H9 (cell line): ENCODE results near the gene ING1. TPM values are rescaled to one million over a fixed set of nuclear protein-coding genes. Genes with fewer than 3 reads are reported as not detected.

Experiments
- DNase-seq: peaks from one replicate; pipeline ENCODE4 v3.0.0-alpha.2; 2017
- H2AFZ ChIP-seq: one replicate; pipeline ENCODE4 v1.6.1; 2013; ENCODE audit warnings: mild to moderate bottlenecking, low read length, control low read depth, moderate library complexity
- H2AK5ac ChIP-seq: 2 replicates; pipeline ENCODE4 v1.6.1; 2013; ENCODE audit warnings: low read length, control low read depth, mixed read lengths; ENCODE audit not compliant: insufficient read length
- H2BK120ac ChIP-seq: one replicate; pipeline ENCODE4 v1.6.1; 2013; ENCODE audit warnings: low read depth, mild to moderate bottlenecking, low read length, control low read depth, inconsistent platforms; ENCODE audit not compliant: poor library complexity, severe bottlenecking
- H2BK12ac ChIP-seq: 2 replicates; pipeline ENCODE4 v1.6.1; 2013; ENCODE audit warnings: low read length, control low read depth, mixed read lengths, low read depth; ENCODE audit not compliant: insufficient read length
- H2BK15ac ChIP-seq: 2 replicates; pipeline ENCODE4 v1.6.1; 2013; ENCODE audit warnings: low read depth, low read length, control low read depth
- H2BK20ac ChIP-seq: one replicate; pipeline ENCODE4 v1.6.1; 2013; ENCODE audit warnings: low read depth, mild to moderate bottlenecking, low read length, control low read depth, inconsistent platforms; ENCODE audit not compliant: poor library complexity, severe bottlenecking
- H2BK5ac ChIP-seq: 2 replicates; pipeline ENCODE4 v1.6.1; 2013; ENCODE audit warnings: low read length, control low read depth, mixed read lengths; ENCODE audit not compliant: insufficient read length
- H3K14ac ChIP-seq: 2 replicates; pipeline ENCODE4 v1.6.1; 2013; ENCODE audit warnings: low read length, control low read depth; ENCODE audit not compliant: insufficient read depth
- H3K18ac ChIP-seq: 2 replicates; pipeline ENCODE4 v1.6.1; 2013; ENCODE audit warnings: low read depth, mild to moderate bottlenecking, mixed read lengths, low read length, control low read depth; ENCODE audit not compliant: insufficient read length
- H3K23ac ChIP-seq: 2 replicates; pipeline ENCODE4 v1.6.1; 2013; ENCODE audit warnings: low read length, control low read depth, mixed read lengths, low read depth; ENCODE audit not compliant: insufficient read length
- H3K23me2 ChIP-seq: 2 replicates; pipeline ENCODE4 v1.6.1; 2013; ENCODE audit warnings: low read depth, mild to moderate bottlenecking, mixed read lengths, low read length, control low read depth; ENCODE audit not compliant: insufficient read length, poor library complexity, severe bottlenecking
- H3K27ac ChIP-seq: 2 replicates; pipeline ENCODE4 v1.5.1; 2013; ENCODE audit warnings: low read length, control low read depth, mixed read lengths, low read depth; ENCODE audit not compliant: insufficient read length
- H3K27me3 ChIP-seq: 2 replicates; pipeline ENCODE4 v1.6.1; 2013; ENCODE audit warnings: low read length, control low read depth, inconsistent platforms; ENCODE audit not compliant: insufficient read depth
- H3K4ac ChIP-seq: 2 replicates; pipeline ENCODE4 v1.6.1; 2013; ENCODE audit warnings: low read depth, mild to moderate bottlenecking, control low read depth, inconsistent platforms, low read length, moderate library complexity
- H3K4me1 ChIP-seq: 2 replicates; pipeline ENCODE4 v1.6.1; 2013; ENCODE audit warnings: low read length, control low read depth, inconsistent platforms; ENCODE audit not compliant: insufficient read depth
- H3K4me2 ChIP-seq: 2 replicates; pipeline ENCODE4 v1.6.1; 2013; ENCODE audit warnings: low read length, control low read depth, mixed read lengths; ENCODE audit not compliant: insufficient read length, insufficient read depth
- H3K56ac ChIP-seq: 2 replicates; pipeline ENCODE4 v1.6.1; 2013; ENCODE audit warnings: low read depth, mild to moderate bottlenecking, mixed read lengths, low read length, control low read depth; ENCODE audit not compliant: insufficient read length
- H3K79me1 ChIP-seq: 2 replicates; pipeline ENCODE4 v1.6.1; 2013; ENCODE audit warnings: low read depth, mild to moderate bottlenecking, moderate library complexity, low read length, control low read depth, inconsistent platforms; ENCODE audit not compliant: insufficient read depth, poor library complexity, severe bottlenecking
- H3K79me2 ChIP-seq: 2 replicates; pipeline ENCODE4 v1.6.1; 2013; ENCODE audit warnings: low read length, control low read depth, inconsistent platforms; ENCODE audit not compliant: insufficient read depth
- H3K9ac ChIP-seq: 2 replicates; pipeline ENCODE4 v1.6.1; 2013; ENCODE audit warnings: low read length, control low read depth, mixed read lengths; ENCODE audit not compliant: insufficient read length; ENCODE audit errors: extremely low read depth
- H3K9me3 ChIP-seq: one replicate; pipeline ENCODE4 v1.6.1; 2013; ENCODE audit warnings: low read depth, low read length, inconsistent platforms; ENCODE audit not compliant: control insufficient read depth
- H3T11ph ChIP-seq: one replicate; pipeline ENCODE4 v1.6.1; 2013; ENCODE audit warnings: mild to moderate bottlenecking, low read length, control low read depth, inconsistent platforms
- H4K20me1 ChIP-seq: one replicate; pipeline ENCODE4 v1.6.1; 2013; ENCODE audit not compliant: control insufficient read depth, insufficient read length, insufficient read depth
- H4K5ac ChIP-seq: 2 replicates; pipeline ENCODE4 v1.6.1; 2013; ENCODE audit warnings: low read depth, mild to moderate bottlenecking, mixed read lengths, low read length, control low read depth; ENCODE audit not compliant: insufficient read length
- H4K8ac ChIP-seq: replicated peaks from 2 replicates; pipeline ENCODE4 v1.6.1; 2013; ENCODE audit warnings: low read length, control low read depth, mixed read lengths, low read depth; ENCODE audit not compliant: insufficient read length
- H4K91ac ChIP-seq: 2 replicates; pipeline ENCODE4 v1.6.1; 2013; ENCODE audit warnings: low read depth, mild to moderate bottlenecking, moderate library complexity, mixed read lengths, low read length, control low read depth; ENCODE audit not compliant: insufficient read length
- H3K27ac Mint-ChIP-seq, 3 experiments: 2 replicates in 2 of 3; 3 replicates in 1 of 3; pipeline ENCODE4 v1.8.0; 2020 to 2021; ENCODE audit warnings: mixed read lengths in 3 of 3, mild to moderate bottlenecking in 1 of 3, moderate library complexity in 1 of 3
- H3K27me3 Mint-ChIP-seq: 2 replicates; pipeline ENCODE4 v1.8.0; 2021; ENCODE audit warnings: low read depth, mild to moderate bottlenecking, moderate library complexity, mixed read lengths
- H3K36me3 Mint-ChIP-seq, 3 experiments: 2 replicates in 2 of 3; 3 replicates in 1 of 3; pipeline ENCODE4 v1.8.0; 2020 to 2021; ENCODE audit warnings: low read depth in 3 of 3, mixed read lengths in 3 of 3; ENCODE audit not compliant: insufficient read depth in 1 of 3
- H3K4me1 Mint-ChIP-seq, 2 experiments: 2 replicates each; pipeline ENCODE4 v1.8.0; 2020; ENCODE audit warnings: mixed read lengths in 2 of 2
- H3K4me3 Mint-ChIP-seq, 2 experiments: 2 replicates in 1 of 2; 3 replicates in 1 of 2; pipeline ENCODE4 v1.8.0; 2020 to 2021; ENCODE audit warnings: mild to moderate bottlenecking in 2 of 2, mixed read lengths in 2 of 2, moderate library complexity in 1 of 2
- H3K9me3 Mint-ChIP-seq, 2 experiments: 2 replicates in 1 of 2; 3 replicates in 1 of 2; pipeline ENCODE4 v1.8.0; 2020; ENCODE audit warnings: mild to moderate bottlenecking in 2 of 2, mixed read lengths in 2 of 2, moderate library complexity in 1 of 2
- CTCF ChIP-seq: fragments of 200-600 bp; sonication (generic); conservative IDR thresholded peaks from 3 replicates; pipeline ENCODE4 v1.8.0; 2021; ENCODE audit warnings: antibody characterized with exemption, mild to moderate bottlenecking
- WGBS: extraction: QIAGEN DNeasy Blood & Tissue Kit; methylation state at CpG from one replicate; pipeline ENCODE4 v1.1.7; 2013; ENCODE audit warnings: missing lambda C conversion rate, low lambda C conversion rate, mixed read lengths; ENCODE audit not compliant: insufficient read length; ENCODE audit errors: extremely low coverage; 5-methylcytosine and 5-hydroxymethylcytosine counted together
- total RNA-seq: library from RNA; stranded (reverse); gene quantifications from 2 replicates; pipeline ENCODE4 v1.2.1, GENCODE V29; 2021

ING1 gene
- total RNA-seq, 1 experiment from 2014 or later, result 17.3 TPM

- Histone ChIP-seq H2BK5ac (no peak overlapping the region), H3K23ac (no peak overlapping the region), H3K27ac (no peak overlapping the region), H2BK120ac (no peak overlapping the region), H3K79me1 (peaks cover 3% of the 10 kb centered on the region), H3K4me2 (peak overlapping the region; percentile 92), H3K79me2 (peaks cover 36% of the 10 kb centered on the region; the same call in 1 of the 2 replicates), H2AK5ac (no peak overlapping the region), H3K18ac (peak overlapping the region; percentile 8), H3K14ac (peak overlapping the region; percentile 66), H3T11ph (no peak overlapping the region), H4K8ac (no peak overlapping the region), H4K5ac (no peak overlapping the region), H3K27me3 (no peaks in the 10 kb centered on the region), H2BK12ac (no peak overlapping the region), H2BK20ac (no peak overlapping the region), H3K4me1 (no peaks in the 10 kb centered on the region), H3K4ac (no peak overlapping the region), H3K23me2 (peaks cover 4% of the 10 kb centered on the region), H4K91ac (no peak overlapping the region), H2AFZ (no peak overlapping the region), H4K20me1 (no peaks in the 10 kb centered on the region), H3K56ac (no peak overlapping the region), H3K9ac (peak overlapping the region; percentile 92), H3K9me3 (no peaks in the 10 kb centered on the region), H2BK15ac (no peak overlapping the region)
- peaks cover 10 to 24% (median 16%) of the 10 kb centered on the region in 3 experiments; a peak in 6 of 7 replicates for H3K36me3 Mint-ChIP-seq
- H3K4me3 Mint-ChIP-seq, result peak overlapping the region; percentile 94 to 97
- H3K4me1 Mint-ChIP-seq, result peaks cover 19 to 24% of the 10 kb centered on the region in 2 experiments
- DNase-seq, result no peak
- peaks cover 0 to 2% of the 10 kb centered on the region in 2 experiments; a peak in 2 of 5 replicates for H3K9me3 Mint-ChIP-seq
- no peak for TF ChIP-seq CTCF
- WGBS, result no CpG with 5 or more reads among the region's 12 CpGs
- H3K27me3 Mint-ChIP-seq, result no peaks in the 10 kb centered on the region; the same call in 1 of the 2 replicates
- H3K27ac Mint-ChIP-seq, result peak overlapping the region in 2 of 3 experiments; percentile 83 to 85; a peak in 3 of 7 replicates
Measured at GRCh38 chr13:110716247-110716515, 2.7 kb downstream of the ING1 start.
